ENCODE data around the gene PITHD1.
"Not testable (repeated sequence)": the region's sequence is repeated elsewhere in the genome, so short reads cannot be mapped to it uniquely, and the experiment has no call there.

Gene PITHD1

GRCh38 chr1:23799255-23799569, 21.0 kb downstream of the PITHD1 start:
- no peak for DNase-seq (ENCODE audit: low read depth, low spot score)
- Histone ChIP-seq H3K27ac (ENCODE audit: low read length) (no peak overlapping the region), H3K4me1 (ENCODE audit: control insufficient read depth, insufficient read depth, low read length) (peaks cover 5% of the 10 kb centered on the region; the same call in 1 of the 2 replicates), H3K9me3 (ENCODE audit: control insufficient read depth, insufficient read depth, low read length) (no peaks in the 10 kb centered on the region), H3K27me3 (ENCODE audit: control insufficient read depth, insufficient read depth, low read length) (no peaks in the 10 kb centered on the region), H3K4me3 (ENCODE audit: low read length) (no peak overlapping the region; the same call in 1 of the 2 replicates), H3K36me3 (ENCODE audit: control insufficient read depth, insufficient read depth, low read length) (peaks cover 32% of the 10 kb centered on the region)
- WGBS (ENCODE audit: insufficient coverage, insufficient read length) = no CpG with 5 or more reads among the region's 7 CpGs

DNA sequence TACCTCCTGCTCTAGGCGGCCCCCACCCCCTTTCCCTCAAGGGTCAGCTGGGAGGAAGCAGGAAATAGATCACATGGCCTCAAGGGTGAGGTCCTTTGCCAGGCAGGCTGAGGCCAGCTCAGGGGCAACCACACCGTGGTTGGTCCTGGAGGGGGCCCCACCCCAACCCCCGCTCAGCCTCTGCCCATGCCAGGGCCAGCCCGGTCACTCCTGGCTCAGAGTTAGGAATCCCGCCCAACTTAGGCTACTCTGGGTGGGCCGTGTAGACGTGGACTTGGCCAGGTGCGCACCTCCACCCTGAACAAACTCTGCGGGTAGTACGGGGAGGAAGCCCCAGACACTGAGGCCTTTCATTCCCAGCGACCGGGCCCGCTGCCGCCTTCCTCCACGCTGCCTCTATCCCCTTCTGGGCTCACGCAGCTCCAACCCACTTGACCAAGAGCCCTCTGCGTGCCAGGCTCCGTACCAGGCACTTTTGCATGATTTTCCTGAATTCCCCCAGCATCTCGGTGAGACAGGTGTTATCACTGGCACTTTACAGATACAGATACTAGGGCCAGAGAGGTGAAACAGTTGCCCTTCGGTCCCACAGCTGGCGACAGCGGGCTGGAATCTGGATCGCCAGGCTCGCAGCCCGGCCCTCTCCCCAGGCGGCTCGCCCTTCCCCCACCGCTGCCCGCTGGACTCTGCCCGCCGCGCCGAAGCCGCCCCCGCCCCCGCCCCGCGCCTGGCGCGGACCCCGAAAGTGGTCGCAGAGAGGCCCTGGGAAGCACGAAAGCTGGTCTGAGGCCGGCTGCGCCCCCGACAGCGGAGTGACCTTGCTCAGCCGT, 21.6 kb downstream of the PITHD1 start:
- H3K9me3 ChIP-seq (ENCODE audit: control insufficient read depth, insufficient read depth, low read length) = no peaks in the 10 kb centered on the region
- peak overlapping the region; percentile 72 for H3K4me3 ChIP-seq (ENCODE audit: low read length)
- WGBS (ENCODE audit: insufficient coverage, insufficient read length) = no CpG with 5 or more reads among the region's 48 CpGs
- H3K36me3 ChIP-seq (ENCODE audit: control insufficient read depth, insufficient read depth, low read length) = peaks cover 27% of the 10 kb centered on the region
- peaks cover 5% of the 10 kb centered on the region; the same call in 1 of the 2 replicates for H3K4me1 ChIP-seq (ENCODE audit: control insufficient read depth, insufficient read depth, low read length)
- no peak for DNase-seq (ENCODE audit: low read depth, low spot score)
- no peaks in the 10 kb centered on the region for H3K27me3 ChIP-seq (ENCODE audit: control insufficient read depth, insufficient read depth, low read length)
- H3K27ac ChIP-seq (ENCODE audit: low read length) = no peak overlapping the region

- DNase-seq (ENCODE audit: low read depth, low spot score) = no peak
- Histone ChIP-seq H3K27me3 (ENCODE audit: control insufficient read depth, insufficient read depth, low read length) (no peaks in the 10 kb centered on the region), H3K4me1 (ENCODE audit: control insufficient read depth, insufficient read depth, low read length) (peaks cover 5% of the 10 kb centered on the region; the same call in 1 of the 2 replicates), H3K4me3 (ENCODE audit: low read length) (peak within 1 kb of the TSS; percentile 72), H3K9me3 (ENCODE audit: control insufficient read depth, insufficient read depth, low read length) (no peaks in the 10 kb centered on the region), H3K36me3 (ENCODE audit: control insufficient read depth, insufficient read depth, low read length) (peaks cover 26% of the 10 kb centered on the region), H3K27ac (ENCODE audit: low read length) (no peak within 1 kb of the TSS)
- WGBS (ENCODE audit: insufficient coverage, insufficient read length) = no CpG with 5 or more reads among the region's 82 CpGs
Observed at GRCh38 chr1:23800400-23801337, 22.5 kb downstream of the PITHD1 start, which contains the start of gene GALE. GALE (minus strand) TSS chr1:23800754; CDS start chr1:23799007, 1,747 bp downstream.

- peaks cover 20% of the 10 kb centered on the region for H3K36me3 ChIP-seq (ENCODE audit: control insufficient read depth, insufficient read depth, low read length)
- no CpG with 5 or more reads among the region's 19 CpGs for WGBS (ENCODE audit: insufficient coverage, insufficient read length)
- H3K4me3 ChIP-seq (ENCODE audit: low read length) = peak overlapping the region; percentile 72; the same call in 1 of the 2 replicates
- H3K27ac ChIP-seq (ENCODE audit: low read length) = no peak overlapping the region
- no peak for DNase-seq (ENCODE audit: low read depth, low spot score)
- H3K4me1 ChIP-seq (ENCODE audit: control insufficient read depth, insufficient read depth, low read length) = peaks cover 5% of the 10 kb centered on the region; the same call in 1 of the 2 replicates
- H3K9me3 ChIP-seq (ENCODE audit: control insufficient read depth, insufficient read depth, low read length) = no peaks in the 10 kb centered on the region
- no peaks in the 10 kb centered on the region for H3K27me3 ChIP-seq (ENCODE audit: control insufficient read depth, insufficient read depth, low read length)
Observed at GRCh38 chr1:23801338-23801748, 23.1 kb downstream of the PITHD1 start.

DNA sequence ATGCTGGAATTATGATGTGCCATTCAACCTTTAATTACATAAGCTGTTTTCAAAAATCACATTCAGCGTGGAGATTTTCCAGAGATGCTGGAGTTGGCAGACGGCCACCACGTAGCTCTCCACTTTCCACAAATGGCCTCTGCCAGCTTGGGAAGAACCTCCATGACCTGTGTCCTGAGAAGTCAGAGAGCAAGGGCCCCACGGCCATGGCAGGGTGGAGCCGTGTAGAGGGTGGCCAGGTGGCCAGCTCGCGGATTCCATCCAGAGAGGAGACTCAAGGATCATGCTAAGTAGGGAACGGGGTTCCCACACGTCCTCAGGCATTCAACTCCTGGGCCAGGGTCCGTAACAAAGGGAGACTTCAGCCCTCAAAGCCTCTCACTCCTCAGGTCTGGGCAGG, 23.7 kb downstream of the PITHD1 start:
- DNase-seq (ENCODE audit: low read depth, low spot score) = no peak
- WGBS (ENCODE audit: insufficient coverage, insufficient read length) = no CpG with 5 or more reads among the region's 10 CpGs
- no peaks in the 10 kb centered on the region for H3K9me3 ChIP-seq (ENCODE audit: control insufficient read depth, insufficient read depth, low read length)
- no peak overlapping the region for H3K27ac ChIP-seq (ENCODE audit: low read length)
- peaks cover 5% of the 10 kb centered on the region; the same call in 1 of the 2 replicates for H3K4me1 ChIP-seq (ENCODE audit: control insufficient read depth, insufficient read depth, low read length)
- no peak overlapping the region for H3K4me3 ChIP-seq (ENCODE audit: low read length)
- no peaks in the 10 kb centered on the region for H3K27me3 ChIP-seq (ENCODE audit: control insufficient read depth, insufficient read depth, low read length)
- H3K36me3 ChIP-seq (ENCODE audit: control insufficient read depth, insufficient read depth, low read length) = peaks cover 17% of the 10 kb centered on the region

- not testable (repeated sequence) for H3K4me3 ChIP-seq (ENCODE audit: low read length); H3K4me1 ChIP-seq (ENCODE audit: control insufficient read depth, insufficient read depth, low read length); H3K36me3 ChIP-seq (ENCODE audit: control insufficient read depth, insufficient read depth, low read length); DNase-seq (ENCODE audit: low read depth, low spot score); H3K27me3 ChIP-seq (ENCODE audit: control insufficient read depth, insufficient read depth, low read length); H3K9me3 ChIP-seq (ENCODE audit: control insufficient read depth, insufficient read depth, low read length); H3K27ac ChIP-seq (ENCODE audit: low read length)
- no CpG with 5 or more reads among the region's 7 CpGs for WGBS (ENCODE audit: insufficient coverage, insufficient read length)
Observed at GRCh38 chr1:23802809-23803342, 24.7 kb downstream of the PITHD1 start.

DNA sequence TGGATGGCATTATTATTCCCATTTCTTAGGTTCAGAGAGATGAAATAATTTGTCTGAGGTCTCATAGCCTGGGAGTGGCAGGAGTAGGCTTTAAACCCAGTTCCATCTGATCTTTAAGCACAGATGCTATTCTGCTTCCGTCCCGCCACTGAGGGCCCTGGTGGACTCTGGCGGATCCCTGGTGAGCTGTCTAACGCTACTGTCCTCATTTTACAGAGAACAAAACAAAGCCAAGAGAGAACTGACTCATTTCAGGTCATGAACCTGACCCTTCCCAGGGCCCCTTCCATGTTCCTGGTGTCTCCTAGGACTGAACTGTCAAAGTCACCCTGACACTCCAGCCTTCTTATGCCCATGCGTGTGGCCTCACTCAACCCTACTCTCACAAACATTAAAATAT, 25.5 kb downstream of the PITHD1 start:
- Histone ChIP-seq H3K27ac (ENCODE audit: low read length) (no peak overlapping the region), H3K4me1 (ENCODE audit: control insufficient read depth, insufficient read depth, low read length) (peaks cover 5% of the 10 kb centered on the region; the same call in 1 of the 2 replicates), H3K9me3 (ENCODE audit: control insufficient read depth, insufficient read depth, low read length) (no peaks in the 10 kb centered on the region), H3K27me3 (ENCODE audit: control insufficient read depth, insufficient read depth, low read length) (no peaks in the 10 kb centered on the region), H3K36me3 (ENCODE audit: control insufficient read depth, insufficient read depth, low read length) (peaks cover 1% of the 10 kb centered on the region; the same call in 1 of the 2 replicates), H3K4me3 (ENCODE audit: low read length) (no peak overlapping the region)
- no peak for DNase-seq (ENCODE audit: low read depth, low spot score)
- 100% methylated on average over 1 of the region's 5 CpGs for WGBS (ENCODE audit: insufficient coverage, insufficient read length)

GRCh38 chr1:23804183-23804835, 26.1 kb downstream of the PITHD1 start:
- Histone ChIP-seq H3K27ac (ENCODE audit: low read length) (no peak overlapping the region), H3K4me3 (ENCODE audit: low read length) (no peak overlapping the region), H3K9me3 (ENCODE audit: control insufficient read depth, insufficient read depth, low read length) (no peaks in the 10 kb centered on the region), H3K4me1 (ENCODE audit: control insufficient read depth, insufficient read depth, low read length) (peaks cover under 1% of the 10 kb centered on the region; the same call in 1 of the 2 replicates), H3K36me3 (ENCODE audit: control insufficient read depth, insufficient read depth, low read length) (no peaks in the 10 kb centered on the region), H3K27me3 (ENCODE audit: control insufficient read depth, insufficient read depth, low read length) (no peaks in the 10 kb centered on the region)
- WGBS (ENCODE audit: insufficient coverage, insufficient read length) = no CpG with 5 or more reads among the region's 7 CpGs
- DNase-seq (ENCODE audit: low read depth, low spot score) = no peak

DNA sequence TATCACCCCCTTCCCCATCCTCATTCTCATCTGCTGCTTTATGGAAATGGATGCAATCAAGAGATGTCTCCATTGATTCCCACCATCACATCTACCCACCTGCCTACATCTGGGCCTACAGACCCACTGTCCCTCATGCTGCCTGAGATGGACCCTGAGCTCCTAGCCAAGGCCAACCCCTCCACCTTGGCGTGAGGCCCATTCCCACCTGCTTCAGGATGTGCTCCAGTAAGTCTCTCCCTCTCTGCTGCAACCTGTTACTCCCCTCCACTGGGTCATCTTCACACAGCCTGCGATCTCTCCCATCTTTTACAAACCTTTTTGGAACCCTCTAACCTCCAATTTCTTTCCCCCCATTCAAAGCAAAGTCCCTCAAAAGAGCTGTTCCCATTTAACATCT, 26.8 kb downstream of the PITHD1 start:
- Histone ChIP-seq H3K4me1 (ENCODE audit: control insufficient read depth, insufficient read depth, low read length) (no peaks in the 10 kb centered on the region), H3K9me3 (ENCODE audit: control insufficient read depth, insufficient read depth, low read length) (no peaks in the 10 kb centered on the region), H3K27ac (ENCODE audit: low read length) (no peak overlapping the region), H3K36me3 (ENCODE audit: control insufficient read depth, insufficient read depth, low read length) (no peaks in the 10 kb centered on the region), H3K27me3 (ENCODE audit: control insufficient read depth, insufficient read depth, low read length) (no peaks in the 10 kb centered on the region), H3K4me3 (ENCODE audit: low read length) (no peak overlapping the region)
- WGBS (ENCODE audit: insufficient coverage, insufficient read length) = no CpG with 5 or more reads among the region's 2 CpGs
- no peak for DNase-seq (ENCODE audit: low read depth, low spot score)

- H3K36me3 ChIP-seq (ENCODE audit: control insufficient read depth, insufficient read depth, low read length) = no peaks in the 10 kb centered on the region
- no peaks in the 10 kb centered on the region for H3K9me3 ChIP-seq (ENCODE audit: control insufficient read depth, insufficient read depth, low read length)
- H3K4me1 ChIP-seq (ENCODE audit: control insufficient read depth, insufficient read depth, low read length) = no peaks in the 10 kb centered on the region
- no peak for DNase-seq (ENCODE audit: low read depth, low spot score)
- no CpG with 5 or more reads among the region's 6 CpGs for WGBS (ENCODE audit: insufficient coverage, insufficient read length)
- no peaks in the 10 kb centered on the region for H3K27me3 ChIP-seq (ENCODE audit: control insufficient read depth, insufficient read depth, low read length)
- no peak overlapping the region for H3K4me3 ChIP-seq (ENCODE audit: low read length)
- H3K27ac ChIP-seq (ENCODE audit: low read length) = no peak overlapping the region
Observed at GRCh38 chr1:23806280-23806679, 28.1 kb downstream of the PITHD1 start.

Measured in iPS DF 6.9 (cell line).